HG02763 (cell line): Measurements from ENCODE around the gene ISM1.

Experiments used
- ATAC-seq: cut with Tn5 transposase; IDR thresholded peaks from one replicate; pipeline ENCODE4 v1.9.1; 2021; ENCODE audit warnings: mild to moderate bottlenecking, moderate library complexity; ENCODE audit not compliant: unreplicated experiment

ISM1 gene

DNA sequence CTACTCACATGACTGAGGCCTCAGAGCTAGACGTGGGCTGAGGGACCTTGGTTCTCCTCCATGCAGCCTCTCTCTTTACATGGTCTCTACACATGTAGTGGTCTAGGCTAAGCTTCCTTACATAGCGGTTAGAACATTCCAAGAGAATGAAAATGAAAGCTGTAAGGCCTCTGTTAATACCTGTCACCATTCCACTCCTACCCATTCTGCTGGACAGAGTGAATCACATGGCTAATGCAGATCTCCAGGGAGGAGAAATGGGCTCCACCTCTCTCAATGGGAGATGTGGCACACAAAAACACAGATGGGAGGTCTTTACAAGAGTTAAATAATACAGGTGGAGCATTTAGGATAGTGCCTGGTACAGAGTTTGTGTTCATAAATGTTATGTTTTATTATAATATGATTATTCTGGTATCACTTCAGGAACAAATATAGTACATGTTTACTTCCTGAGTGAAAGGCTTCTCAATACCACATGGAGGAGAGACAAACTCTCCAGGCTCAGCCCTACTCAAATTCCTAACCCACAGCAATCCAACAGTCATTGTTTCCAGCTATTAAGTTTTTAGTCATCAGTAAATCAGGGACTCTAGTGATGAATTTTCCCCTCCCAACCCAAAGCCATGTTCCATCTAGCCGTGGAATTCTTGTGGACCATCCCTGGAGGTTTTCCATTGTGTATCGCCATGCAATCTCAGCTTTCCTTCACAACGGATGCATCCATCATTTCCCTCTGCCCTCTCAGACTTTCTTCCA is 57.9 kb downstream of the ISM1 start:
- ATAC-seq, result no peak

DNA sequence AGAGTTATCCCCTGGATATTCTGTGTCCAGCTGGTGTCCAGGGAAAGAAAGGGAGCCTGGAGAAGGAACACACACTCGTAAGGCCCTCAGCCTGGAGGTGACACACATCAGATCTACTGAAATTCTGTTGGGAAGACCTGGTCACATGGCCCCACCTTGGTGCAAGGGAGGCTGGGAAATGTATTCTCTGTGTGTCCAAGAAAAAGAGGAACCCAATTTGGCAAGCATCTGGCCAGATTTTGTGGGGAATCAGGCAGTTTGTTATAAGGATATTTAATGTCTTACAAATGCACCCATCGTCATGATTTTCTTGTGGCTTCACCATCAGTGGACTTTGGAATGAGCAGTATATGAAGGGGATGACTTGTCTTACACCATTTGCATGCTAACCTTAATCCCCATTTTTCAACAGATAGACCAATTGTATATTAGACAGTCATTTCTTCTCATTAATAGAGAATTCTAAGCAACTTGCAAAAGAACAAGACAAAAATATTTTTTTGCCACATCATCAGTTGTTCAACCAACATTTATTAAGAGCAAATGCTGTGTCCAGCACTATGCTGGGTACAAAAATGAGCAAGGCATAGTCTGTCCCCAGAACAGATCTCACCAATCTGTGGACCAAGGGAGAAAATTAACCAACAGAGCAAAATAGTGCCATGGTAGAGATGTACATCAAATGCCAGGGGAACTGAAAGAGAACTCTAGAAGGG is 59.7 kb downstream of the ISM1 start:
- ATAC-seq, result no peak

DNA sequence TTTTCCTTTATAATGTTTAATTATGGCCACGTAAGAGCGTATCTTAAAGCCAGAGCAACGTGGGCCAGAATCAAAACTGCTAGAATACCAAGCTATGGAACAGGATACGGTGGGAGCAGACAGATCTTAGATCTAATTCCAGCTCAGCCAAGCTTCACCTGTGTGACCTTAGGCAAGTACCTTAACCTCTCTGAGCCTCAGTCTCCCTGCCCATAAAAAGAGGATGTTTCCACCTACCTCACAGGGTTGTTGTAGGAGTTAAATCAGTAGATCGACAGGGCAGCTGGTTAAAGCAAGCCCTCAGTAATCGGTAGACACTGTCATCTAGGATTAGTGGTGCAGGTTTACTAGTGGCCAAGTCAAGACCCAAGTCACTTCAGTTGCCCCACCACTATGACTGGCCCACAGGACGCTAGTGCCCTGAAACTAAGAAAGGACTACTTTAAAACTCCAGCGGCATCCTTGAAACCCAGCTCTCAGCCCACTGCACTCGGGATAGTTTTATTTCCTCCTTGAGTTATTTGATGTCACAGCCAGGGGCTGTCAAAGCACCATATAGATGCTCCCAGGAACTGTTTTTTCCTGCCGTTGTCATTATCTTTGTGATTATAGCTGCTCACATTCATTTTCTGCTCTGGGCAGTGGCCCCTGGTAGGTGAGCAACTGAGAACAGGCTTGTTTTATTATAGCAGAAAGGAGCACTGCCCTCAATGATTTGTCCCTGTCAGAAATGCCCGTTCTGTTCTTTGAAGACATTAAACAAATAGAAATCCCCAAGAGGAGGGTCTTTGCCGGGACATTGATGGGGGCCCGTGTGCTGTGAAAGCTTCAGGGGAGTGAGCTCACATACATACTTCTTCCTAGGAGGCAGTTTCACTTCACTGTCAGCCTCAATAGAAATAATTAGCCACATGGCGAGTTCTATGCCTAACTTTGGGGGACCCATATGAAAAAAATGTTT is 63.1 kb downstream of the ISM1 start:
- no peak for ATAC-seq

DNA sequence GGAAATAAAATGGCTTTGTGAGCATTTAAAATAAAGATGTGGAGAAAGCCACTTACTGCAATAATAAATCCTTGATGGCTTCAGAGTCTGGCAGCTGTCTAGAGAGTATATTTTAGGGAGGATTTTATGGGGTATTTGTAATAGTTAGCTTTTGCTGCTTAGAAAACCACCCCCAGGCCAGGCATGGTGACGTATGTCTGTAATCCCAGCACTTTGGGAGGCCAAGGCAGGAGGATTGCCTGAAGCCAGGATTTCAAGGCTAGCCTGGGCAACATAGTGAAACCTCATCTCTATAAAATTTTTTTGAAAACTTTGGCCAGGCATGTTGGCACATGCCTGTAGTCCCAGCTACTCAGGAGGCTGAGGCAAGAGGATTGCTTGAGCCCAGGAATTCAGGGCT is 63.8 kb downstream of the ISM1 start:
- ATAC-seq, result no peak

DNA sequence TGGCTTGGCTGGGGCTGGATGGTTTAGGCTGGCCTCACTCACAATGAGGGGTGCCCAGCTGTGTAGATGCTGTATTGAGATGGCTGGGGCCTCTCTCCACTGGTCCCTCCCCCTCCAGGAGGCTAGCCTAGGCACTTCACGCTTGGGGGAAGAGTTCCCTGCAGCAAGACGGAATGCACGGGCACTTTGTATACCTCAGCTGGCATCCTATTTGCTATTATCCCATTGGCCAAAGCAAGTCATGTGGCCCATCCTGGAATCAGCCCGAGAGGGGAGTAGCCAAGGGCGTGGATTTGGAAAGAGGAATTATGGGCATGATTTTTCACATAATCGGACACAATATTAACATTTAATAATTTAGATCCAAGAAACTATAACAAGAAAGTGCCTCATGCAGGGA is 64.3 kb downstream of the ISM1 start:
- no peak for ATAC-seq

DNA sequence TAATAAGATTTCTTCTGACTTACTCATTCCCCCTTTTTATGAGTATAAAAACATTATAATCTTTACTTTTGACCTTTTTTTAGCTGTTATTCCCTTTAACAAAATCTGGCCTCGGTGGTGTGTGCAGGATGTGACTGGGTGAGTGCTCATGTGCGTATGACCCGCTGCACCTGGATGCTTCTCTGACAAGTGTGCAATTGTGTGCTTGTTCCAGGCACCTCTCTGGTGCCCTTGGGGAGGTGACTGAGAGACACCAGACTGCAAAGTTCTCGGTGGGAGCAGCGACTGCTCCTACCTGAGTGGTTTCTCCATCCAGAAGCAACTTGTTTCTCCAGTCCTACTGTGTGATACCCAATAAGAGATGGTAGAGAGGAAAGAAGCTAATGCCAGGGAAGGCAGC is 65.0 kb downstream of the ISM1 start:
- no peak for ATAC-seq

DNA sequence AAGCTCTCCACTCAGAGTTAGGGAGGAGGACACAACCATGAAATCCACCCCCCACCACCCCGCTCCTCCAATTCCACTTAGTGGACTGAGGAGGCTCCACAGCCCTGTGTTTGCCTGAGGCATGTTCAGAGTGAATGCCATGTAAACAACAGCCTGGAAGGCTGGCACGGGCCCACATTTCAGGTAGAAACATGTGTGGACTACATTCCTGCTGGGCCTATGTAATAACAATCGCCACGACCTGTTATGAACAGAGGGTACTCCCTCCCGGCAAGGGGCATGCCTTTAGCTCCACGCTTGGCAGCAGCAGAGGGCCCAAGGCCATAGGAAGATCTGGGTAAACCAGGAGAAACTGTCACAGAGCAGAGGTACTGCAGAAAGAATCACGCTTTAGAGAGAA is 65.5 kb downstream of the ISM1 start:
- no peak for ATAC-seq

DNA sequence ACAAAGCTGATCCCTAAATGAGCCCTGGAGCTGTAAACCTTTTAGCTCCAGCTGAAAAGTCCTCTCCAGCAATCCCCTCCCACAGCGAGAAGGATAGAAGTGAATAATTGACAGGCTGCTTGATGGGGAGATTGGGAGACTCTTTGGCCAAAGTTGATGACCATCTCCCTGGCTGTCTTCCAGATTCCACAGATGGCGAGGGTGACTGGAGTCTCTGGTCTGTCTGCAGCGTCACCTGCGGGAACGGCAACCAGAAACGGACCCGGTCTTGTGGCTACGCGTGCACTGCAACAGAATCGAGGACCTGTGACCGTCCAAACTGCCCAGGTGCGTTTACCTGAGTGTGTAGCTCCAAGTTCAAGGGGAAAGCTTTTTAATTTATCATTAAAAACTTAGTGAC is 67.3 kb downstream of the ISM1 start:
- ATAC-seq, result no peak

DNA sequence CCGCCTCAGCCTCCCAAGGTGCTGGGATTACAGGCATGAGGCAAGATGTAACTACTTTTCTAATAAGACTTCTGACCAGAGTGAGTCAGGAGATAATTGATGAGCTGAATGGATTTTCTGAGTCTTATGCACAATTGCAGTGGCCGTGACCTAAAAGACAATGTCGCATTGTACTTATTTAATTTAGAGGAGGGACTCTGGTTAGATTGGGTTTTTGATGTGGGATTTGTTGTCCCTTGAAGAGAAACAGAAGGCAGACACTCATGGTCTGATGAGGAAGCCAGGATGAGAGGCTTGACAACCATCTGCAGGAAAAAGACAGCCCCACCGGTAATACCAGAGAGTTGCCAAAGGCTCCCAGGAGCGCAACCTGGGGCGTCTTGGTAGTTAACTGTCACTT is 68.0 kb downstream of the ISM1 start:
- ATAC-seq, result no peak

DNA sequence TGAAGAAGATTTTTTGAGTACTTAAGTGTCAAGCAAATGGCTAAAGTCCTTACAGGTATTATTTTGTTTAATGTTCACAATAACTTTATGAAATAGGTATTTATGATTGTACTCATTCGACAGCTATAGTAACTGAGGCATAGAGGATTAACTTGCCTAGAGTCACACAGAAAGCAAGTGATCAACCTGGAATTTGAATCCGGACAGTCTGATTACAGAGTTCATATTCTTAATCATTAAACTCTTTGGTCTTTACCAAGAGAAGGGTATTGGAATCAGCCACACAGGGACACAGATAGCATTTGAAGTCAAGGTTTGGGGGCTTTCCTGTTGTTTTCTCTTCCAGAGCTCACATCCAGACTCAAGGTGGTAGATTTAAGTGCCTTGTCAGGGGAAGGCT is 69.7 kb downstream of the ISM1 start:
- no peak for ATAC-seq

DNA sequence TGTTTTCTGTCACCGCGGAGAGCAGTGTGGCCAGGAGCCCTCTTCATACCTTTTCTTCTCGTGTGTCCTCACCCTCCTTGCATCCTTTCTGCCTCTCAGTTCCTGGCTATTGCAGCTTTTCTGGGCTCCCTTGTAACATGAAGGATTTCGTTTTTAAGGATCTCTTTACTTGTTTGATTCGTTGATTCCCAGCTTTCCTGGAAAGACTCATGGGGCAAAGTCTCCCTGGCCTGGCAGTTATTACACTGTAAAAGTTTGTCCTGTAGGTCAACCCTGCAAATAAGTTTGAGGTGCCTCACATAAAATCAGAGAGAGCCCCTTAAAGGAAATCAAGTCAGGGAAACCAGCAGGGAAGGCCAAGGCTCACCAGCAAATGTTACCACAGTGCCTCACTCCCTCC is 70.1 kb downstream of the ISM1 start:
- no peak for ATAC-seq

DNA sequence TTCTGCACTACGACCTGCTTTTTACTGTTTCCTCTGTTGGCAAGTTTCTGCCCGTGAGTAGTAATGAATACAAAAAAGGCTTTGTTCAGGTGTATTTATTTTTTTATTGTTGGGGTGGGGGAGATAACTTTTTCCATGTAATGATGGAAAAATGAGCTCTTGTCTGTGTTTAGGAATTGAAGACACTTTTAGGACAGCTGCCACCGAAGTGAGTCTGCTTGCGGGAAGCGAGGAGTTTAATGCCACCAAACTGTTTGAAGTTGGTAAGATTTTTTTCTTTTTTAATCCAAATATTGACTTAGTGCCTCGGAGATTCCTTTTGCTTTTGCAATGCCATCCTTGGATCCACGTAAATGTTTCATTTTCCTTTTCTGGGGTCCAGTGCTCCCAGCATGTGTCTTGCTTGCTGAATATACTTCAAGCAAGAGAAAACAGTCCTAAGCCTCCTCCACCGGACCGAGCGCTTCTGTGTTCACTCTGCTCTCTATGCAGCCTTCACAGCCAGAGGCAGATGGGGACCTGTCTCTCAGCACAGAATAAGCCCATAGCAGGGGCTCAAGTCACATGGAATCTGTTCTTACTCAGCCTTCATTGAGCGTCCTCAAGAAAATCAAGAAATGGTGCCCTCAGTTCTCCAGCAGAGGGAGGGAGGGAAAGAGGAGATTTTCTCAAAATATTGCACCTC is 71.3 kb downstream of the ISM1 start:
- ATAC-seq, result no peak

DNA sequence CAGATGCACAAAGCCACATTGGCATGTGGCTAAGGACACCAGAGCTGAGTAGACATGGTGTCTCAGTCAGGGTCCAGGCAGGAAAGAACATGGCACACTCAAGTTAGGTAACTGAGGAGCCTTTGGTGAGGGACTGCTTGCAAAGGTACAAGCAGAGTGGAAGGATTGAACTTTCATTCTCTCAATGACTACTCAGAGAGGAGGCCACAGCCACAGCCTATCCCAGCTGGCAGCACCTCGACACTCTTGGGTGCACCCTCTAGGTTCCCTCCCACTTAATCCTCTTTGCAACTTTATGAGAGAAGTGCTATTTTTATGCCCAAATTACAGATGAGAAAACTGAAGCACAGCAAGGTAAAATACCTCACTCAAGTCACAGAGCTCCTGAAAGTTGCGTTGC is 73.4 kb downstream of the ISM1 start:
- ATAC-seq, result no peak

DNA sequence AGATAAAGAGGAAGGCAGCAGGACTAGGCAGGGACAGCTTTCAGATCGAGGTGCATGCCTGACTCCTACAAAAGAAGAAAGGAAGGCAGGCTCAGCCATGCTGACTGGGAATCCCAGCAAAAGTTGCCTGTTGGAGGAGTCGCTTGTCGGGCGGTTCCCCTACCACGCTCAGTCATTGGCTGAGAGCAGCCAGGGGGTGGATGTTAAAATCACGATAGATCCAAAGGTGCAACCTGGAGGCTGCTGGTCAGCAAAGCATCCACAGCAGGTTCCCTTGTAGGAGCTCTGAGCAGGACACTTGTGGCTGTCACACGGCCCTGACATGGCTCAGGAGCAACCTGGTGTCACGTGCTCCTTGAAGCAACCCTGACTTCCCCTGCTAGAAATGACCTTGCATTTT is 74.6 kb downstream of the ISM1 start:
- no peak for ATAC-seq

DNA sequence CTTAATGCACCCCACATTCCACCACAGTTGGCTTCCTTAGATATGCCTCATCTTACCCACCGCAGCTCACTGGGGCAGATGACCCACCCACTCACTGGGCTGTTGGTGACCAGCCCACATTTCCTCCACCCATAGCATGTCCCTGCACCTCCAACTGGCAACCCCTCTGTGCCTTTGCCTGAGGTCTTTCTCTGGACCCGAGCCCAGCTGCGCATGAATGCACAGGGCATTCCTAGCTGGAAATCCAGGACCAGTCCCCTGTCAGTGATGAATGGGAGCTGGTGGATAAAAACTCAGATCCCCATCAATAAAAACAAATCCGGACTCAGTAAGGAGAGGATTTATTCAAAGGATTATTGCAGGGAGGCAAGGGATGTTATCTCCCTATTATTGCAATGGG is 75.0 kb downstream of the ISM1 start:
- ATAC-seq, result no peak

DNA sequence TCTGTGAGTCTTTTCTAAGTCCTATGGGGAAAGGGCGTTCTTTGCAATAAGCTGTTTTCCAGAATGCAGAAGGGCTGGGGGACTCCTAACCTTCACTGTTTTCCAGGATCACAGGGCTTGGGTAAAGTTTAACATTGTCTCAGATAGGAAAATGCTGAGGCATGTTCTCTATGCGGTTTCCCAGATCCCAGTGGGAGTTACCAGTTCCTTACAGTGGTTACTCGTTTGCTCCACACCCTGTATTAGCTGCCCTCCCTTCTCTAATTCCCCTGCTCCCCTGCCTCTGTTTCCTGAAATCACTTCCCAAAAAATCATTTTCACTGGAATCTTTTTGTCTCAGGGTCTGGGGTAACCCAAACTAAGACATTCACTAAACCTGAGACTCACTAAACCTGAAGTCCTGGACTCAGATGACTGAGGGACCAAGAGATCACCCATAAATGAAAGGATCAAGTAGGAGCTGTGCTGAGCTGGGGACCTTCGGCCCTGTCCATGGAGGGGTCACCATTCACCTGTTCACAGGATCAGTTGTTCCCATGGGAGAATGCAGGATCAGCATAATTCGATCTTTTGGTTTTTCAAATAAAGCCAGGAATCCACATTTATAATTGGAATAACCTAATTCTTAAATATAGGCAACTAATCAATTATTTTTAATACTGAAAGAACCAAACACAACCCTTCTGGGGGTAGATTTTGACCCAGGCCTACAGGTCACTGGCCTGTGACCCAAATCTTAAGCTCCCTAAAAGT is 76.2 kb downstream of the ISM1 start:
- ATAC-seq, result no peak

DNA sequence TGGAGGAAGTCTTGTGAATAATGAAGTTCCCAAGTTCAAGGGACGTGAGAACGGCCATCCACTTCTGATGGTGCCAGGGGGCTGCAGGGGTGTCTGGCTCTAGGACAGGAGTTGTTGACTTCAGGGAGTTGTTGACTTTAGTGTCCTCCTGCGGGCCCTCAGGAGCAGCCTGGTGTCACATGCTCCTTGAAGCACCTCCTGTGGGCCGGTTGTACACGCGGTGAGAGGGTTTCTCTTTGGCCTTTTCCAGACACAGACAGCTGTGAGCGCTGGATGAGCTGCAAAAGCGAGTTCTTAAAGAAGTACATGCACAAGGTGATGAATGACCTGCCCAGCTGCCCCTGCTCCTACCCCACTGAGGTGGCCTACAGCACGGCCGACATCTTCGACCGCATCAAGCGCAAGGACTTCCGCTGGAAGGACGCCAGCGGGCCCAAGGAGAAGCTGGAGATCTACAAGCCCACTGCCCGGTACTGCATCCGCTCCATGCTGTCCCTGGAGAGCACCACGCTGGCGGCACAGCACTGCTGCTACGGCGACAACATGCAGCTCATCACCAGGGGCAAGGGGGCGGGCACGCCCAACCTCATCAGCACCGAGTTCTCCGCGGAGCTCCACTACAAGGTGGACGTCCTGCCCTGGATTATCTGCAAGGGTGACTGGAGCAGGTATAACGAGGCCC is 77.8 kb downstream of the ISM1 start:
- no peak for ATAC-seq

DNA sequence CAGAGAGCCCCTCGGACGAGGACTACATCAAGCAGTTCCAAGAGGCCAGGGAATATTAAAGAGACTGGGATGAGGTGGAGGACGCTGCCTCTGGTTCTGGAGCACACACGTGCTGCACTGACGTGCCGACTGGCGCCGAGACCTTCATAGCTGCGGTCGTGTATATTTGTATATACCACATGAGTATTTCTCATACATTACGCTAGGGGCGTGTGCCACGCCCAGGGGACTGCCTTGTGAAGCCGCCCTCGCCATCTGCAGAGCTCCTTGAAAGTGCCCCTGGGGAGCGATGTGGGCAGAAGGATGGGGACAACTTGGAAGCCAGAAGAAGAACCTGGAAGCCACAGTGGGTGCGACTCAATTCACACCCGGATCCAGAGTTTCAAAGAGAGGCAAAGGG is 78.3 kb downstream of the ISM1 start:
- ATAC-seq, result no peak

DNA sequence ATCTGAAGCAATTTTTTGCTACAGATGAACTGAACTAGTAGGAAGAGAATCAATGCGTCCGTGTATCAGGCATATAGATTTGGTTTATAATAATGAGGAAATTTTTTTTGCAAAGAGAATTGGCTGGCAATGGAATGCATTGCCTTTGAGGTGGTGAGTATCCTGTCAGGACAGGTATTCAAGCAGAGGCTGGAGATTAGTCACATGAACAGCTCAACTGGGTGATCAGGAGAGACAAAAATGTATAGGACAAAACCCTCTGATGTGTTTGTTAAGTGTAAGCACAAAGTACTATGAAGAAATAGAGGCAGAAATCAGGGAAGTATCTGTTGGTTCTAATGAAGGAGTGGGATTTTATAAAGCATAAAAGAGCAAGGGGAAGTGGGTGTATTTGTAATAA is 80.5 kb downstream of the ISM1 start:
- no peak for ATAC-seq
